Raji (cell line): ENCODE data around the gene NTF3.

Source experiments
- POLR2A ChIP-seq: IDR thresholded peaks from 2 replicates; pipeline ENCODE4 v1.6.1; 2011; ENCODE audit warnings: low read depth, low read length, control low read depth; ENCODE audit not compliant: insufficient read depth

NTF3 gene

DNA sequence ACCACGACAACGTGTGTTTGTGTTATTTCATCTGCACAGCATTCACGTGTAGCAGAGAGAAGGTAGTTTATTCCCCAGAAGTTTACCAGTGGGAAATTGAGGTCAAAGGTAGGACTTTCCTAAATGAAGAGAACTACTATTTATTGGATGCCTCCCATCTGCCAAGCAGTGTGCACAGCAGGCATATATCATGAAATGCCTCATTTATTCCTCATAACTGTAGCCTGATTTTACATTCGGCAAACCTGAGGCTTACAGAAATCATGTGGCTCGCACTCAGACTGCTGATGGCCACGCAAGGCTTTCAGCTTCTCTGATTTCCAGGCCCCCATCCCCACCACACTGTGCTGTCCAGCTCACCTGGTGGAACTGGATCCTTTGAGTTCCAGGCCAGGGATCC is 33.5 kb downstream of the NTF3 start:
- TF ChIP-seq POLR2A: no peak

DNA sequence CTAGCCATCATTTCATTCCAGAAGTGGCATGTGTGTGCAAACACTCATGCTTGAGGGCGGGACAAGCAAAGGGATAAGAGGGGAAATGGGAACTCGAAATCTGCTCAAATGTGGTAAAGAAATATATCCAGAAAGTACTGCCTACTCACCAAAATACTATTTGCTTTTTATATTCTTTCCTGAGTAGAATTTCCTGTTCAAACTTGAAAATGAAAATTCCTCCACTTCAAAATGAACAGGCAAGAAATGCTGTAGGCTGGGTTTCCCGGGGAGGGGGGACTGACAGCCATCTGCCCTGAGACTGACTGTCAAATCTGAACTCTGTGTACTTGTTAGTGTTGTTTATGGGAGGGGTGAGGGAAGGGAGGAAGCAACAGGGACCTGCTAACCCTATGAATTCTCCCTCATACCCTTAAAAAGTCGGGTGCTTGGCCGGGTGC is 34.6 kb downstream of the NTF3 start:
- no peak for TF ChIP-seq POLR2A

DNA sequence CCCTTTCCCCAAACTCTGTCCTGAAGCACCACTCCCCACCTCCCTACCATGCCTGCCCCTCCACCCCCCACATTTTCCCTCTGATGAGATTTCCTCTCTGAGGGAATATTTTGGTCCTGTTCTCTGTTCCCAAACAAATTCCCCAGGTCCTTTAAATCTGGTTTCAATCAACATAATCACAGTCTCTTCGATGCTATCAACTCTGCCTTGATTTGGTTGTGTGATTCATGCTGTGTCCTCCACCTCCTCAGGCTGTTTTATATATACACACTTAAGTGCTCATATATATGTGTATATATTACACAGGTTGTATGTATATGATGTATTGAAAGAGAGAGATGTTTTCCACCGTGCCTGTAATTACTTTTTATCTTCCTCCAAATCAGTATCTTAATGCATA is 36.0 kb downstream of the NTF3 start:
- no peak for TF ChIP-seq POLR2A

DNA sequence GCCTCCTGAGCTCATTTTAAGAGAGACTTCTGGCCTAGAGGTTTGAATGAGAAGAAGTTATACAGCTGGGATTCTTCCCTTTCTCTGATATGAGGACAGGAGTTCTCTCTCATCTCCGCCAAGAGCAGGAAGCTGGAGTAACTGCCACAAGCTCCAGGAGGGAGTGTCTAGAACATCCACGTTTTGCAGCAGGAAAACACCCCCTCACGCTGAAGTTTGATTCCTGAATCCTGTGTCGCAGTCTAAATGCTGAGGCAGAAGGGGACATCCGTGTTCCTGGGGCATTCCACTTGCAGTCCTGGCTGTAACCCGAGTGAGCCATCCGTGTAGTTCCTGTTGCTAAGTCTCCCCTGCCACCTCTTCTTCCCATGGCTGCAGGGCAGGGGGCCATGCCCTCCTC is 38.3 kb downstream of the NTF3 start:
- no peak for TF ChIP-seq POLR2A

DNA sequence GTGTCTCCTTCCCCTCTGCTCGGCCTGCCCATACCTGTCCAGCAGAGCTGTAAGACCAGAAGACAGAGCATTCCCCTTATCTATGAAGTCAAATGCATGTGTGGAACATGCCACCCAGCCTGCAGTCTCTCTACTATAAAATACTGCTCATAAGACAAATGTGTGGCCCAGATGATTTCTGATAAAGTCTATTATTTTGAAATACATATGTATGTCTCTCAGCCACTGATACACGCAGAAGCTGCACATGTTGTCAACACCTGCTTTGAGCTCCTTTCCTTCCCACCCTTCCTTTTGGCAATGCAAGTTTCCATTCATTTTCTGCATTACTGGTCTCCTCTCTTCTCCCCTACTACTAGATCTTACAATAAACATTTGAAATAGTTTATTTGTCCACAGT is 38.8 kb downstream of the NTF3 start:
- TF ChIP-seq POLR2A: no peak

DNA sequence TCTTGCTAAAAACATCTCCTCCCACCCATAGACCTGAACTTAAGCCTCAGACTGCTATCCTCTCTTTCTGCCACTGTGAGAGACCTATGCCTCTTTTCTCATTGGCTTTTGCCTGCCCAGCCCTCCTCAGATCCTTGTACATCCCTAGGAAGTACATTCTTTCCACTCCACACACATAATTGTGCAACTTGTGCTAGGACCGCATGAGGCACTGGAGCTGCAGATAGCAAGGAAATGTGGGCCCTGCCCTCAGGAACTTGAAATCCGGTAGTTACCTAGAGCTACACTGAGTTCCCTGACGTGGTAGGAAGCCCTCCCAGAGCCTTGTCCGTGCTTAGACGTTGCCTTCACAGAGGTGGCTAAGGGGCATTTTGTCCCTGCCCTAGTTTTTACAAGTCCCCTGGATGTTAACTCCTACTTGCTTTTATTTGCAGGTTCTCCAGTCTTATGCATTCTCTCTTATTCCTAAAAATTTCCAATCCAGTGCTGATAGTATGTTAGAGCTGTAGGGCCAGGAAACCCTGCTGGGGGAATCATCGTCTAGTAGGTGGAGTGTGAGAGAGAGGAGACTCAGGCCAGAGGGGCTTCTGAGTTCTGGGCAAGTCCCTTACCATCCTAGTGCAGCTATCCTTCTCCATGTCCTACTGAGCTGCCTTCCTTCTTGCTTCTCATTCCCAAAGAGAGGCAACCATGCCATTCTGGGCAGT is 41.3 kb downstream of the NTF3 start:
- TF ChIP-seq POLR2A: no peak

DNA sequence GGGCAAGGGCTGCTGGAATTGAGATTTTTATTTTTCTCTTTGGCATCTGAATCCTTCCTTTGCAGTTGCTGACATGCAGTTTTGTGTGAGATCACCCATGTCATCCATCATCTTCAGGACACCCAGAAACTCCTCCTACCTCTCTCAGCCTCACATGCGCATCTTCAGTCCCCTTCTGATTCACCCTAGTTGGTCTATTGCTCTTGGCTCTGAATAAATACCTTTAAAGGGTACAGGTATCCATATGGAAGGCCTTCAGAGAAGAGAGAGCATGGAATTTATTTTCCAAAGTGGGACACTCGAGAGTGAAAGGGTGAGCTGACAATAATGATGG is 41.8 kb downstream of the NTF3 start:
- TF ChIP-seq POLR2A: no peak

DNA sequence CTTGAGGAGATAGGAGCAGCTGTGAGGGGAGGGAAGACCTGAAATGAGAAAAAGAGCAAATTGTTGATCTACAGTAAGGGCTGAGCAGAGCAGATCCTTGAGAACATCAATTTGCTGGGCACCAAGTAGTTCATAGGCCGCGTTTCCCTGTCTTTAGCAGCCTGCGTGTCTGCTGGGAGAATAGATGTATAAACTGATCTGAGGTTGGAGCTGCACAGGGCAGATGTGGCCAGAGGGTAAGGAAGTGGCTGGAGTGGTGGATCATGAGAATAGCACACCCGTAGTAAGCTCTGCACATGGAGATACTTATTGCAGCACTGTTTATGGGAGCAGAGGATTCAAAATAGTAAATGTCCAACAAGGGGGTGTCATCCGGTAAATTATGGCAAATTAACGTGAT is 44.4 kb downstream of the NTF3 start:
- no peak for TF ChIP-seq POLR2A

DNA sequence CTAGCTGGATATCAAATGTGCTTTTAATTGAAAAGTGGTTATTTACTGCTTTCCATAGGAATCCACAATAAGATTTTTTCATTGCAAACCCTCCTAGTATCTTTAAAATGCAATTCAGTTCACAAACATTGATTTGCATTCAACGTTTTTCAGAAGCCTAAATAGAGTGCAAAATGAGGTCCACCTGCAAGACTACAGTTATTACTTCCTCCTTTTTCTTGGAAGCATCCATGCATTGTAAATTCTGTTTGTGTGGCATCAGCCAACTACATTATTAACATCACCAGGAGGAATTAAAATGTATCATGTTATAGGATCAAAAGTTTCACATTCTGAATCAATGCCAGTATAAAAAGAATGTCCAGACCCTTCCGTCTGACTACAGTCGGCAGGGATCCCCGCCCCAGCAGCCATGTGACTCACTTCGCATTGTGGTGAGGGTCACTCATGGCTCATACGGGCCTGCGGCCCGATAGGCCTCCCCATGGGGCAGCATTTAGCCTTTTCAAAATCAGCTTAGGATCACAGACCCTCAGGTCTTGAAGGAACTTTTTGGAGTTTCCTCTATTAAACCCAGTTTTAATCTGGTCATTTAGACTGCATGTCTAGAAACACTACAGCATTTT is 46.3 kb downstream of the NTF3 start:
- TF ChIP-seq POLR2A: peak; percentile 38

DNA sequence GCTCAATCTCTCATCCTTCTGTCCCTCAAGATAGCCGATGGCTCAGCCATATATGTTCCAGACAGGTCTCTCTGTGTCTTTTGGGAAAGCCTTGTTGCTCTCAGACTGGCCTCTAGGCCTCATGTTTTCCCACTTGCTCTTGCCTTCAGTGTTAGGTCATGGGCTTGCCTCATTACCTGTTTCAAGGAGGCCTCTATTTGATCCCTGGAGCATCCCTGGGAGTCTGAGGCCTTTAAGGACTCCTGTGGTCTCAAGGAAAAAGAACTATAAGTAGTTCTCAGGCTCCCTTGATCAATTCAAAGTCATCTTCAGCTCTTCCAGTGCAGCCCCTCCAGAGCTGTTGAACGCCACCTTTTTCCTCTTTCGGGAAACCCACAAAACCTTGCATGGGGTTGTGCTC is 47.9 kb downstream of the NTF3 start:
- TF ChIP-seq POLR2A: no peak

DNA sequence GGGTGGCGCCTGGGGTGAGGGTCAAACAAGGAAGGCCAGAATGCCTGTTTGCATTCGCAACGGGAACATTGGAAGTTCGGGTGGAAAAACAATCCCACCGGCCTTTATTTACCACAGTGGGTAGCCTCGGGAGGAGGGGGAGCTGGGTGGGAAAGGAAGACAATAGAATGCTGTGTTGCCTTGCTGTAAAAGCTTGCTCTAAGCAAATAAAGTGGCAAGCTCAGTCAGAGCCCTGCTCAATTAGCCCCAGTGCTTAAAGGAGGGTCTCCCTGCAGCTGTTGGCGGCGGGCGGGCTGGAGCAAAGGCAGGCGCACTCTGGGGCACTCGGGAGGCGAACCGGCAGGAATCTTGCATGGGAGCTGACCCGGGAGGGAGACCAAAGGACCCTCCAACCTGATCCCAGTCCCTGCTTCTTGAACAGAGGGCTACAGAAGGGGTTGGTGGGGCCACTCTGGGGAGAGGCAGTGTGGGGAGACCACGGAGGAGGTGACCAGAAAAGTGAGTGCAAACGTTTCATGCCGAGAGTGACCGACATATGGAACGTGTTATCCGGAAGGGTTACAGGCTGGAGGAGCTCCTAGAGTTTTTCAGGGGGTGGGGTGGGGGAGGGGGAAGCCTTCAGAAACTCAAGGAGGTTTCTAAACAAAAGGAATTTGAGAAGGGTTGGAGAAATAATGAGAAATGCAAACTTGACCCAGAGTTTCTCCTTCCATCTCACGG is 48.5 kb downstream of the NTF3 start:
- no peak for TF ChIP-seq POLR2A

DNA sequence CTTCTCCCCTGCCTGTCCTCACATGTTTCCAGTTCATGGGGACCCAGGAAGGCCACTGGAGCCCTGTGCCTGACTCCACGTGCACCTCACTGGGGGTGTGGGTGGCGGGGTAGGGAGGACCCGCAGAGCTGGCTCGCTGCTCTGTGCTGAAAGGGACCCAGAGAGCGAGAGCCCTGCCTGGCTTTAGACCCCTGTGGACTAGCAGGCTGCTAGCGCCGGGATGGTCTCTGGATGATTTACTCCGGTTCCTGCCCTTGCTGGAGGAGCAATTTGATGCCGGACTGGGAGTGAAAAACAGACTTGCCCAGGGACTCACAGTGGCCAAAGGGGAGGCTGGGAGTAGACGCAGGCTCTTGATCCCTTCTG is 49.0 kb downstream of the NTF3 start:
- TF ChIP-seq POLR2A: no peak

DNA sequence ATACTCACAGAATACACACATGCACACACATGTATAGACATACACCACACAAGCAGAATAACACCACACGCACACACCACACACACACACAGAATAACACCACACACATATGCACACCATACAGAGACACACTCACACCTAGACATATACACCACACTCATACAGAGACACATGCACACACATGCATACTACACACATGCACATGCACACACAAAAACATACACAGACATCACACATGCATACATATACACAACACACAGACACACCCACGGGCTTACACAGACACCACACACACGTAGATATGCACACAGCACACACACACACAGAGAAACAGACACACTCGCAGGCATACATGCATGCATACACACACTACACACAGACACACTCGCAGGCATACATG is 49.7 kb downstream of the NTF3 start:
- TF ChIP-seq POLR2A: no peak

DNA sequence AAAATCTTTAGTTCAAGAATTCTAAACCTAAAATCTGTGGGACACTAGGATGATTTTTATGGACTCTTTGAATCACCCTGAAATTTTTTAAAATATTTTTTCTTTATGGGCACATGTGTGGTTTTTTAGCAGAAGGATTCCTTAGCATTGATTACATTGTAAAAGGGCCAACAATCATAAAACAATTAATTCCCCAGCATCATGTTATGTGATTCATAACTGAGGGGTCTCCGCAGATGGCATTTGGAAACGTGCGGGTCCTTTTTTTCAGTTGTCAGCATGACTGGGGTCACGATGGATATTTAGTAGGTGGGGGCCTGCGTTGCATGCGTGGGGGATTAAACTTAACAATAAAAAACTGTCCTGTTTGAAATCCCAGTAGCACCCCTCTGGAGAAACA is 52.5 kb downstream of the NTF3 start:
- no peak for TF ChIP-seq POLR2A

DNA sequence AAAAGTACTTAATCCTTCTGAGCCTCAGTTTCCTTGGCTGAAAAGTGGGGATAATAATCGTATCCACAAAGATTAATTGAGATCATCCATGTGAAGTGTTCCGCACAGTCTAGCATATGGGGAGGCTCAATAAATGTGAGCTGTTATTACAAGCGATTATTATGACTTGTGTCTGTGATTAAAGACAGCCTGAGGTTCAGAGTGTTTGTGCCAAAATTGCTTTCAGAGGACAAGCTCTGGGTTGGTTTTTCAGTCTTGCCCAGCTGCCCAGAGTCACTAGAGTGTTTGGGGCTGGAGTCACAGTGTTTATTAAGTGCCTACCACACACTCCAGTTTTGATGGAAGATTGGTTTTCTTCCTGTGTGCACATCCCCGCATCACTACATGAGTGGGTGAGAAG is 53.5 kb downstream of the NTF3 start:
- no peak for TF ChIP-seq POLR2A

DNA sequence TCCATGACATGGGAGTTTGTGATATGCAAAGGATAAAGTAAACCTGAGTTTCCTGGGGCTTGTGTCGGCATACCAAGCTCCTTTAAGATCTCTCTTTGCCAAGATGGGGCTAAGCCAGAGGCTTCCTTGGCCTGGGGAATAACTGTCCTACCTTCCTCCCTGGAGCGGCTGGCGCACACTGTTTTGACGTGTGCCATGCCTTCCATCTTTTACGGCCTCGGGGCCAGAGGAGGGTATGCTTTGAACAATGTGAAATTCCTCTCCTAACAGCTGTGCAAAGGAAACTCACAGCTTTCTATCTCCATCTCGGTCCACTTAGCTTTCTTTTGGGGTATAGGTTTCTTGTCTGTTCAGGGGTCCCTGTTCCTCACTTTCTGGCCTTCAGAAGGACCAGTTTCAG is 55.2 kb downstream of the NTF3 start:
- TF ChIP-seq POLR2A: no peak

DNA sequence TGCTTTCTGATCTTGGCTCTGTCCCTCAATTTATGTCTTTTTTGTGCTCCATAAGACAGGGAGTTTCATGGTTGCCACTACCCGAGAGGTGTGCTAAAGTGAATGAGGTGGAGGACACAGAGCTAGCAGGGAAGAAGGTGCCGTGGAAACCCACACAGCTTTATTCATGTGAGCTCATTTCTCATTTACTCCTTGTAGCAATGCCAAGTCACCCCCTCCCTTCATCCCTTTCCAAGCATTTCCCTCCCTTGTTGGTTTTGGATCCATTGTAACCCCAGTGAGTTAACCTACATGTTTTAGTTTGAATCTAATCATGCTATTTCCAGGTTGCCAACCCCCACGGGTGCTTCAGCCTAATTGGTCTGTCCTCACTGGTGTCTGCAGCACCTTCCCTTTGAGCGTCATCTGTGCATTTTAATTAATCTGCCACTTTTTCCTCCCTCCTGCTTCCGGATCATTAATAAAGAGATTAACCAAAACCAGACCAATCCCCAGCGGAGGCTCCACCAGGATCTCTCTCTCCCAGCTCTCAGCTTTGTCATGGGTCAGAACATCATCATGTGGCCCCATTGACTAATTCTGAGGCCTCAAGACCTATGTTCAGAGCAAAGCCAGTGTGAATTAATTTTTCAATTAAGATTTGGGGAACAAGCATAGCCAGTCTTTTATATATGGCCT is 56.2 kb downstream of the NTF3 start:
- TF ChIP-seq POLR2A: no peak

DNA sequence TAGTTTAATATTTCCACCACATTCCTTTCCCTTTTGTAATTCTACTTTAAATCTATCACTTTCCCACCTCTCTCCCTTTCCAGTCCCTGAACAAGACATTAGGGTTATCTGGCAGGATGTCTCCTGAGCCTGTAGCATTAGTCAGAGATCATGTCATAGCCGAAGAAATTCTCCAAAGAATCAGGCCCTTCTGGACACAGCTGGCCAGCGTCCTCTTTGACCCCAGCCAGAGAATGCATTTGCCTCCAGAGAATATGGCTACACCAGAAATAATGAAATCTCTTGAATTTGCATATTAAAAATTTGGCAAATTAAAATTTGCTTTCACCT is 56.7 kb downstream of the NTF3 start:
- TF ChIP-seq POLR2A: no peak
